ENCODE data around the gene ARPC1B. TPM values are rescaled to one million over a fixed set of nuclear protein-coding genes. Genes with fewer than 3 reads are reported as not detected.

ARPC1B gene
- total and polyA plus RNA-seq, 9 of the 15 experiments (the other 6 are each of a cell fraction or from before 2014, with no cell fraction given): 6.7 to 357 (median 211) TPM

DNA sequence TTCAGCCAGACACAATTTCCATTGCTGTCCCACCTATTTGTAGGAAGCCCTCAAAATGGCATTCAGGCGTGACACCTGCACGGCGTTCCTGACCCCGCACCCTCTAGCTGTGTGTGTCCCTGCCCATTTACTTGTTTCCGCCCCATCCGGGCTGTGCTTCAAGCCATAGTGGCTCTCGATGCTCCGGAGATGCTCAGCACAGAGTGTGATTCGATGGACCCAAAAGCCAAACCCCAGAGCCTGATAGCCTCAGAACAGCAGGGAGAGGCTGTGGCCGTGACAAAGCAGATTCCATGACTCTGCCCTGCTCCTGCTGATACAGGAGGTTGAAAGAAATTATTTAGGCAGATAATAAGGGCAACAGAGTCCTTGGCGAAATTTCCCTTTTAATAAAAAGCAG, 47.7 kb downstream of the ARPC1B start (continued):
- TF ChIP-seq LCOR (CRISPR knock-in tag; IDR thresholded peaks at IDR 0.05) (peak; percentile 75; the same call in 1 of the 2 replicates), CBX5 (IDR thresholded peaks at IDR 0.05; ENCODE audit: borderline replicate concordance, low read depth) (no peak), SETDB1 (IDR thresholded peaks at IDR 0.05; ENCODE audit: low read length) (no peak), CAMTA2 (CRISPR knock-in tag; conservative IDR thresholded peaks at IDR 0.05) (no peak), NFE2 (IDR thresholded peaks at IDR 0.05; ENCODE audit: low read depth) (peak; percentile 93), ADNP (tag; IDR thresholded peaks at IDR 0.05) (no peak), NCOA4 (IDR thresholded peaks at IDR 0.05; ENCODE audit: partially characterized antibody) (no peak), NFE2L1 (tag; IDR thresholded peaks at IDR 0.05; ENCODE audit: borderline replicate concordance, low read depth) (no peak), ZNF507 (tag; conservative IDR thresholded peaks at IDR 0.05) (no peak), RCOR1 (IDR thresholded peaks at IDR 0.05; ENCODE audit: borderline replicate concordance in 1 of 2, low read depth in 2 of 2, low read length in 2 of 2) (peak in 1 of 2 experiments; percentile 56; a peak in 1 of 4 replicates), MECOM (CRISPR knock-in tag; IDR thresholded peaks at IDR 0.05) (no peak), ZNF23 (CRISPR knock-in tag; IDR thresholded peaks at IDR 0.05) (no peak), ARID1B (IDR thresholded peaks at IDR 0.05) (peak; percentile 36; the same call in 1 of the 2 replicates), HNRNPH1 (optimal IDR thresholded peaks at IDR 0.05; ENCODE audit: low read depth, low read length) (no peak), RBM25 (IDR thresholded peaks at IDR 0.05; ENCODE audit: low read depth, low read length, severe bottlenecking) (no peak), ZNF75A (CRISPR knock-in tag; IDR thresholded peaks at IDR 0.05) (no peak), GABPA (tag; conservative IDR thresholded peaks at IDR 0.05; ENCODE audit: low read depth) (no peak), ZNF263 (CRISPR knock-in tag; IDR thresholded peaks at IDR 0.05; ENCODE audit: borderline replicate concordance) (no peak), BCOR (IDR thresholded peaks at IDR 0.05) (no peak), ATF7 (IDR thresholded peaks at IDR 0.05) (no peak), TCFL5 (CRISPR knock-in tag; conservative IDR thresholded peaks at IDR 0.05) (no peak), MAFF (IDR thresholded peaks at IDR 0.05; ENCODE audit: low read length) (peak; percentile 80), NFIX (CRISPR knock-in tag; IDR thresholded peaks at IDR 0.05; ENCODE audit: low read depth) (no peak), NRF1 (conservative IDR thresholded peaks at IDR 0.05 in 1 of 2, IDR thresholded peaks at IDR 0.05 in 1 of 2) (peak; percentile 36 to 55; a peak in 3 of 4 replicates)
- TF ChIP-seq, protein P1, sequence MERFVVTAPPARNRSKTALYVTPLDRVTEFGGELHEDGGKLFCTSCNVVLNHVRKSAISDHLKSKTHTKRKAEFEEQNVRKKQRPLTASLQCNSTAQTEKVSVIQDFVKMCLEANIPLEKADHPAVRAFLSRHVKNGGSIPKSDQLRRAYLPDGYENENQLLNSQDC (CRISPR knock-in tag; IDR thresholded peaks at IDR 0.05): no peak
- TF ChIP-seq, protein P2, sequence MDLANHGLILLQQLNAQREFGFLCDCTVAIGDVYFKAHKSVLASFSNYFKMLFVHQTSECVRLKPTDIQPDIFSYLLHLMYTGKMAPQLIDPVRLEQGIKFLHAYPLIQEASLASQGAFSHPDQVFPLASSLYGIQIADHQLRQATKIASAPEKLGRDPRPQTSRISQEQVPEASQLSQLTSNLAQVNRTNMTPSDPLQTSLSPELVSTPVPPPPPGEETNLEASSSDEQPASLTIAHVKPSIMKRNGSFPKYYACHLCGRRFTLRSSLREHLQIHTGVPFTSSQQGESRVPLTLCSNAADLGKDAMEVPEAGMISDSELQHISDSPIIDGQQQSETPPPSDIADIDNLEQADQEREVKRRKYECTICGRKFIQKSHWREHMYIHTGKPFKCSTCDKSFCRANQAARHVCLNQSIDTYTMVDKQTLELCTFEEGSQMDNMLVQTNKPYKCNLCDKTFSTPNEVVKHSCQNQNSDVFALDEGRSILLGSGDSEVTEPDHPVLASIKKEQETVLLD (IDR thresholded peaks at IDR 0.05): no peak
- TF ChIP-seq, protein P3, sequence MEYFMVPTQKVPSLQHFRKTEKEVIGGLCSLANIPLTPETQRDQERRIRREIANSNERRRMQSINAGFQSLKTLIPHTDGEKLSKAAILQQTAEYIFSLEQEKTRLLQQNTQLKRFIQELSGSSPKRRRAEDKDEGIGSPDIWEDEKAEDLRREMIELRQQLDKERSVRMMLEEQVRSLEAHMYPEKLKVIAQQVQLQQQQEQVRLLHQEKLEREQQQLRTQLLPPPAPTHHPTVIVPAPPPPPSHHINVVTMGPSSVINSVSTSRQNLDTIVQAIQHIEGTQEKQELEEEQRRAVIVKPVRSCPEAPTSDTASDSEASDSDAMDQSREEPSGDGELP (CRISPR knock-in tag; IDR thresholded peaks at IDR 0.05; ENCODE audit: borderline replicate concordance): 0 out of 2 replicates have a peak, but pooled peaks have one; percentile 18
- TF ChIP-seq, protein P4, sequence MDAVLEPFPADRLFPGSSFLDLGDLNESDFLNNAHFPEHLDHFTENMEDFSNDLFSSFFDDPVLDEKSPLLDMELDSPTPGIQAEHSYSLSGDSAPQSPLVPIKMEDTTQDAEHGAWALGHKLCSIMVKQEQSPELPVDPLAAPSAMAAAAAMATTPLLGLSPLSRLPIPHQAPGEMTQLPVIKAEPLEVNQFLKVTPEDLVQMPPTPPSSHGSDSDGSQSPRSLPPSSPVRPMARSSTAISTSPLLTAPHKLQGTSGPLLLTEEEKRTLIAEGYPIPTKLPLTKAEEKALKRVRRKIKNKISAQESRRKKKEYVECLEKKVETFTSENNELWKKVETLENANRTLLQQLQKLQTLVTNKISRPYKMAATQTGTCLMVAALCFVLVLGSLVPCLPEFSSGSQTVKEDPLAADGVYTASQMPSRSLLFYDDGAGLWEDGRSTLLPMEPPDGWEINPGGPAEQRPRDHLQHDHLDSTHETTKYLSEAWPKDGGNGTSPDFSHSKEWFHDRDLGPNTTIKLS (IDR thresholded peaks at IDR 0.05; ENCODE audit: borderline replicate concordance, low read depth): no peak

Data from K562 (cell line).